ENCODE results near the gene CEMIP.

CEMIP gene

GRCh38 chr15:80979538-80980200, 200.5 kb downstream of the CEMIP start:
- no peak for DNase-seq (ENCODE audit: extremely low read depth, low read depth)
- H3K4me3 ChIP-seq (replicated peaks; ENCODE audit: low read depth, low read length) = no peak overlapping the region
- no peak for TF ChIP-seq CTCF (IDR thresholded peaks at IDR 0.05; ENCODE audit: low read depth, low read length, missing control alignments)

- H3K4me3 ChIP-seq (replicated peaks; ENCODE audit: low read depth, low read length) = no peak overlapping the region
- no peak for DNase-seq (ENCODE audit: extremely low read depth, low read depth)
- no peak for TF ChIP-seq CTCF (IDR thresholded peaks at IDR 0.05; ENCODE audit: low read depth, low read length, missing control alignments)
Observed at GRCh38 chr15:80982205-80982604, 203.0 kb downstream of the CEMIP start.

GRCh38 chr15:80982839-80983238, 203.7 kb downstream of the CEMIP start:
- TF ChIP-seq CTCF (IDR thresholded peaks at IDR 0.05; ENCODE audit: low read depth, low read length, missing control alignments) = no peak
- H3K4me3 ChIP-seq (replicated peaks; ENCODE audit: low read depth, low read length) = no peak overlapping the region
- DNase-seq (ENCODE audit: extremely low read depth, low read depth) = no peak

GRCh38 chr15:80984856-80985255, 205.7 kb downstream of the CEMIP start:
- no peak overlapping the region for H3K4me3 ChIP-seq (replicated peaks; ENCODE audit: low read depth, low read length)
- TF ChIP-seq CTCF (IDR thresholded peaks at IDR 0.05; ENCODE audit: low read depth, low read length, missing control alignments) = no peak
- no peak for DNase-seq (ENCODE audit: extremely low read depth, low read depth)

GRCh38 chr15:80985981-80986380, 206.8 kb downstream of the CEMIP start:
- H3K4me3 ChIP-seq (replicated peaks; ENCODE audit: low read depth, low read length) = no peak overlapping the region
- TF ChIP-seq CTCF (IDR thresholded peaks at IDR 0.05; ENCODE audit: low read depth, low read length, missing control alignments) = no peak
- DNase-seq (ENCODE audit: extremely low read depth, low read depth) = no peak

GRCh38 chr15:80986487-80986886, 207.3 kb downstream of the CEMIP start:
- DNase-seq (ENCODE audit: extremely low read depth, low read depth) = no peak
- H3K4me3 ChIP-seq (replicated peaks; ENCODE audit: low read depth, low read length) = no peak overlapping the region
- no peak for TF ChIP-seq CTCF (IDR thresholded peaks at IDR 0.05; ENCODE audit: low read depth, low read length, missing control alignments)
